Measurements from ENCODE around the gene KRTAP2-1.

DNA sequence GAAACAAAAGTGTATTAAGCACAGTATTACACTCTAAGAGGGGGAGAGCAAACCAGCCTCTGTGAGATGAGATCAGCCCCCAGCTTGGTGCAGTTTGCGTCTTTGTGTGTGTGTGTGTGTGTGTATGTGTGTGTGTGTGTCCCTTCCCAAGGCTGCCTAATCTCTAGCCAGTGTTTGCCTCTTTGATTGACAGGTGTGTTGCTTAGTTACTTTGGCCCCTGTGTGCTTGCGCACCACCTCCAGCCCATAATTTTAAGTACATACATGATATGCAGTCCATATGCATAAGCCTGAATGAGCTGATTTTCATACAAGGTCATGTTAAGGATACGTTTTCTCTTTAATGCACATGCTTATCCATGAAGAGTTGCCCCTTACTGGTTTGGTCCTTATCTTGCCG is 45.3 kb downstream of the KRTAP2-1 start:
- TF ChIP-seq CTCF (IDR thresholded peaks at IDR 0.05) (no peak), POLR2A (IDR thresholded peaks at IDR 0.05) (no peak)
